Suprapubic skin (tissue), 4 donors: ENCODE data around the gene AUTS2. TPM values are rescaled to one million over a fixed set of nuclear protein-coding genes. Genes with fewer than 3 reads are reported as not detected.

Source experiments
- DNase-seq, 2 donors: peaks; one replicate each; pipeline ENCODE4 v3.0.0-alpha.2; 2019; ENCODE audit warnings: low spot score in 2 of 2
- H3K27ac ChIP-seq: fragments of 200-600 bp; sonication (generic); one replicate; pipeline ENCODE4 v1.5.1; 2019
- H3K27me3 ChIP-seq: fragments of 200-600 bp; sonication (generic); one replicate; pipeline ENCODE4 v1.5.1; 2019
- H3K36me3 ChIP-seq: fragments of 200-600 bp; sonication (generic); one replicate; pipeline ENCODE4 v1.5.1; 2019
- H3K4me1 ChIP-seq: fragments of 200-600 bp; sonication (generic); one replicate; pipeline ENCODE4 v1.5.1; 2019
- H3K4me3 ChIP-seq: fragments of 200-600 bp; sonication (generic); one replicate; pipeline ENCODE4 v1.5.1; 2019; ENCODE audit warnings: mild to moderate bottlenecking
- H3K9me3 ChIP-seq: fragments of 200-600 bp; sonication (generic); one replicate; pipeline ENCODE4 v1.5.1; 2019
- CTCF ChIP-seq, 2 donors: fragments of 200-600 bp in 1 of 2; fragments of 450-650 bp in 1 of 2; sonication (generic) in 1 of 2; IDR thresholded peaks; one replicate each; pipeline ENCODE4 v1.5.1; 2016 to 2019; ENCODE audit warnings: antibody characterized with exemption in 2 of 2, mild to moderate bottlenecking in 1 of 2, moderate library complexity in 1 of 2
- EP300 ChIP-seq: sonication (generic); formaldehyde crosslinking; IDR thresholded peaks from one replicate; pipeline ENCODE4 v1.6.1; 2017; ENCODE audit warnings: antibody characterized with exemption
- POLR2A ChIP-seq, 2 donors: fragments of 450-650 bp; IDR thresholded peaks; one replicate each; pipeline ENCODE4 v1.6.1; 2017; ENCODE audit warnings: antibody characterized with exemption in 2 of 2, mild to moderate bottlenecking in 2 of 2, moderate library complexity in 2 of 2
- POLR2AphosphoS5 ChIP-seq, 3 donors: sonication (generic); formaldehyde crosslinking; IDR thresholded peaks; one replicate each; pipeline ENCODE4 v1.6.1; 2017; ENCODE audit warnings: antibody characterized with exemption in 3 of 3
- WGBS: methylation state at CpG from one replicate; pipeline ENCODE4 v1.1.5; 2018; 5-methylcytosine and 5-hydroxymethylcytosine counted together
- total RNA-seq, 4 donors: library from RNA; depleted of rRNA; stranded (reverse); fragments of >200 nt; gene quantifications; one replicate each; pipeline ENCODE4 v1.1.0, GENCODE V29; 2016

AUTS2 gene
- total RNA-seq, 4 donors from 2014 or later = 31.0 to 102 (median 56.4) TPM

GRCh38 chr7:69860486-69860885, 262.2 kb downstream of the AUTS2 start:
- no peak for DNase-seq
- no peak overlapping the region for H3K27ac ChIP-seq
- WGBS = 74% methylated on average over 3 of the region's 3 CpGs

DNA sequence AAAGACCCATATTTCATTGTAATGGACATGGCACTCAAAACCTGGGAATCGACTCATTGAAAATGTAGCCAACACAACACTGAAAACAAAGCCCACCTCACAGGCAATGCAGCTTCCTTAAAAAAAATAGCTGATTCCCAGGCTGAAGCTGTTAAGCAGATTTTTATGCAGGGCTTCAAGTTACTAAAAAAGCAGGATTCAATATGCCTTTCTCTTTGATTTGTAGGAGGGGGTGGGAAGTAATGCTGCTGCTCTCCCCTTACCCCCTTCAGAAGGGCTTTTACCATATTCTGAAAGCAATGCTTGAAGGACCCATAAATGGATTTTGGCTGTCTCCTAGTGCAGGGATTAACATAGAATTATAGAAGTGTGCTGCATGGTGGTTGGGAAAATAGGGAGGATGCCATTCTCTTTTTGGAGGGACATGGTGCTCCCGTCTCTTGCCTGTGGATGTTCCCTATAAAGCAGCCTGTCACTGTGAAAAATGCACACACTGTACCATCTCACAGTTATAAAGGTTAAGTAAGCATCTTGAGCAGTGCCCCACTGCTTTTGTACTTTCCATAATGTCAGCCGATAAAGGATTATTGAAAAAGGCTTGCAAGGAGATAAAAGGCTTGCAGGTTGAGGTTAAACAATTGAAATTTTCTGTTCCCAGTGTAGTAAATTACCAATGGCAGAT, 262.8 kb downstream of the AUTS2 start:
- Histone ChIP-seq H3K4me1 (peaks cover 5% of the 10 kb centered on the region), H3K27ac (no peak overlapping the region), H3K9me3 (no peaks in the 10 kb centered on the region), H3K36me3 (no peaks in the 10 kb centered on the region), H3K4me3 (no peak overlapping the region), H3K27me3 (no peaks in the 10 kb centered on the region)
- no peak for DNase-seq
- 88% methylated on average over 3 of the region's 3 CpGs for WGBS
- TF ChIP-seq EP300 = no peak
- no peak for TF ChIP-seq CTCF (IDR thresholded peaks at IDR 0.05)
- no peak for TF ChIP-seq POLR2AphosphoS5 (IDR thresholded peaks at IDR 0.05)
- no peak for TF ChIP-seq POLR2A (IDR thresholded peaks at IDR 0.05)

More at GRCh38 chr7:69860486-69860885, 262.2 kb downstream of the AUTS2 start:
- H3K4me1 ChIP-seq = peaks cover 5% of the 10 kb centered on the region
- H3K4me3 ChIP-seq = no peak overlapping the region
- no peaks in the 10 kb centered on the region for H3K9me3 ChIP-seq
- TF ChIP-seq POLR2AphosphoS5 (IDR thresholded peaks at IDR 0.05) (no peak), EP300 (no peak), POLR2A (IDR thresholded peaks at IDR 0.05) (no peak), CTCF (IDR thresholded peaks at IDR 0.05) (no peak)
- no peaks in the 10 kb centered on the region for H3K36me3 ChIP-seq
- H3K27me3 ChIP-seq = no peaks in the 10 kb centered on the region

GRCh38 chr7:69862413-69863064, 264.3 kb downstream of the AUTS2 start:
- DNase-seq = no peak
- H3K9me3 ChIP-seq = no peaks in the 10 kb centered on the region
- WGBS = 54% methylated on average over 5 of the region's 5 CpGs
- H3K27me3 ChIP-seq = no peaks in the 10 kb centered on the region
- H3K4me1 ChIP-seq = peaks cover 5% of the 10 kb centered on the region
- no peaks in the 10 kb centered on the region for H3K36me3 ChIP-seq
- TF ChIP-seq CTCF (IDR thresholded peaks at IDR 0.05) (no peak), POLR2AphosphoS5 (IDR thresholded peaks at IDR 0.05) (no peak), POLR2A (IDR thresholded peaks at IDR 0.05) (no peak), EP300 (no peak)
- no peak overlapping the region for H3K27ac ChIP-seq
- H3K4me3 ChIP-seq = no peak overlapping the region

- TF ChIP-seq POLR2A (IDR thresholded peaks at IDR 0.05) = no peak
- TF ChIP-seq EP300 = no peak
- TF ChIP-seq CTCF (IDR thresholded peaks at IDR 0.05) = no peak
- TF ChIP-seq POLR2AphosphoS5 (IDR thresholded peaks at IDR 0.05) = no peak
- H3K4me3 ChIP-seq = no peak overlapping the region
- H3K27ac ChIP-seq = no peak overlapping the region
- peaks cover 5% of the 10 kb centered on the region for H3K4me1 ChIP-seq
- H3K36me3 ChIP-seq = no peaks in the 10 kb centered on the region
- no peak for DNase-seq
- H3K9me3 ChIP-seq = no peaks in the 10 kb centered on the region
- 57% methylated on average over 1 of the region's 1 CpG for WGBS
- H3K27me3 ChIP-seq = no peaks in the 10 kb centered on the region
These were observed 266.0 kb downstream of the AUTS2 start for GRCh38 chr7:69864274-69864673.

- peaks cover 5% of the 10 kb centered on the region for H3K4me1 ChIP-seq
- no peak for TF ChIP-seq CTCF (IDR thresholded peaks at IDR 0.05)
- TF ChIP-seq POLR2A (IDR thresholded peaks at IDR 0.05) = no peak
- no peak for TF ChIP-seq EP300
- no peak for TF ChIP-seq POLR2AphosphoS5 (IDR thresholded peaks at IDR 0.05)
- H3K36me3 ChIP-seq = no peaks in the 10 kb centered on the region
- H3K9me3 ChIP-seq = no peaks in the 10 kb centered on the region
- DNase-seq = no peak
- no peaks in the 10 kb centered on the region for H3K27me3 ChIP-seq
- H3K27ac ChIP-seq = no peak overlapping the region
- H3K4me3 ChIP-seq = no peak overlapping the region
- WGBS = 50% methylated on average over 4 of the region's 4 CpGs
These were observed 266.5 kb downstream of the AUTS2 start for GRCh38 chr7:69864822-69865221.
